HEK293 (cell line): ENCODE data around the gene KCNH8.

ENCODE experiments used
- CTCF ChIP-seq: fragments of 450-650 bp; formaldehyde crosslinking; IDR thresholded peaks from 2 replicates; pipeline ENCODE4 v1.5.1; 2016; ENCODE audit warnings: missing biosample characterization, missing genetic modification characterization
- GLI2 ChIP-seq: fragments of 450-650 bp; formaldehyde crosslinking; IDR thresholded peaks from 2 replicates; pipeline ENCODE4; 2017; ENCODE audit warnings: missing biosample characterization, missing genetic modification characterization, low read depth, borderline replicate concordance
- KLF17 ChIP-seq: fragments of 450-650 bp; formaldehyde crosslinking; IDR thresholded peaks from 2 replicates; pipeline ENCODE4 v1.5.1; 2016; ENCODE audit warnings: missing biosample characterization, missing genetic modification characterization
- KLF9 ChIP-seq: fragments of 450-650 bp; formaldehyde crosslinking; IDR thresholded peaks from 2 replicates; pipeline ENCODE4 v1.5.1; 2016; ENCODE audit warnings: missing biosample characterization, missing genetic modification characterization, low read depth
- YY1 ChIP-seq: fragments of 450-650 bp; formaldehyde crosslinking; IDR thresholded peaks from 2 replicates; pipeline ENCODE4 v1.5.1; 2018; ENCODE audit warnings: missing biosample characterization, missing genetic modification characterization
- ZBTB11 ChIP-seq: fragments of 450-650 bp; formaldehyde crosslinking; conservative IDR thresholded peaks from 2 replicates; pipeline ENCODE4 v1.5.1; 2016; ENCODE audit warnings: low read depth, missing biosample characterization, missing genetic modification characterization
- ZFP3 ChIP-seq: fragments of 450-650 bp; formaldehyde crosslinking; IDR thresholded peaks from 2 replicates; pipeline ENCODE4 v1.5.1; 2016; ENCODE audit warnings: low read depth, missing biosample characterization, missing genetic modification characterization
- ZNF335 ChIP-seq: fragments of 450-650 bp; formaldehyde crosslinking; conservative IDR thresholded peaks from 2 replicates; pipeline ENCODE4 v1.5.1; 2016; ENCODE audit warnings: missing biosample characterization, missing genetic modification characterization
- ZNF513 ChIP-seq: fragments of 450-650 bp; IDR thresholded peaks from 2 replicates; pipeline ENCODE4 v1.5.1; 2018; ENCODE audit warnings: missing biosample characterization, missing genetic modification characterization
- ZNF561 ChIP-seq: fragments of 450-650 bp; IDR thresholded peaks from 2 replicates; pipeline ENCODE4 v1.5.1; 2018; ENCODE audit warnings: missing biosample characterization, missing genetic modification characterization, borderline replicate concordance
- ZNF654 ChIP-seq: fragments of 450-650 bp; formaldehyde crosslinking; IDR thresholded peaks from 2 replicates; pipeline ENCODE4 v1.5.1; 2016; ENCODE audit warnings: low read depth, missing biosample characterization, missing genetic modification characterization
- ZNF785 ChIP-seq: fragments of 450-650 bp; formaldehyde crosslinking; IDR thresholded peaks from 2 replicates; pipeline ENCODE4 v1.5.1; 2016; ENCODE audit warnings: missing biosample characterization, missing genetic modification characterization

GRCh38 chr3:19539518-19540392 lies 391.4 kb downstream of the KCNH8 start:
- TF ChIP-seq CTCF (tag by site-specific recombination) (no peak), ZNF513 (tag by site-specific recombination) (no peak), ZFP3 (tag by site-specific recombination) (no peak), ZNF561 (tag by site-specific recombination) (no peak), ZNF785 (no peak), ZNF335 (tag by site-specific recombination) (no peak), KLF9 (no peak), YY1 (tag by site-specific recombination) (no peak), ZBTB11 (tag by site-specific recombination) (no peak), GLI2 (tag by site-specific recombination) (no peak), ZNF654 (tag by site-specific recombination) (no peak), KLF17 (tag by site-specific recombination) (no peak)
